ENCODE measurements around the gene RNF222.

The RNF222 gene

GRCh38 chr17:8426094-8426720, 28.6 kb upstream of the RNF222 start:
- TF ChIP-seq, protein P1, sequence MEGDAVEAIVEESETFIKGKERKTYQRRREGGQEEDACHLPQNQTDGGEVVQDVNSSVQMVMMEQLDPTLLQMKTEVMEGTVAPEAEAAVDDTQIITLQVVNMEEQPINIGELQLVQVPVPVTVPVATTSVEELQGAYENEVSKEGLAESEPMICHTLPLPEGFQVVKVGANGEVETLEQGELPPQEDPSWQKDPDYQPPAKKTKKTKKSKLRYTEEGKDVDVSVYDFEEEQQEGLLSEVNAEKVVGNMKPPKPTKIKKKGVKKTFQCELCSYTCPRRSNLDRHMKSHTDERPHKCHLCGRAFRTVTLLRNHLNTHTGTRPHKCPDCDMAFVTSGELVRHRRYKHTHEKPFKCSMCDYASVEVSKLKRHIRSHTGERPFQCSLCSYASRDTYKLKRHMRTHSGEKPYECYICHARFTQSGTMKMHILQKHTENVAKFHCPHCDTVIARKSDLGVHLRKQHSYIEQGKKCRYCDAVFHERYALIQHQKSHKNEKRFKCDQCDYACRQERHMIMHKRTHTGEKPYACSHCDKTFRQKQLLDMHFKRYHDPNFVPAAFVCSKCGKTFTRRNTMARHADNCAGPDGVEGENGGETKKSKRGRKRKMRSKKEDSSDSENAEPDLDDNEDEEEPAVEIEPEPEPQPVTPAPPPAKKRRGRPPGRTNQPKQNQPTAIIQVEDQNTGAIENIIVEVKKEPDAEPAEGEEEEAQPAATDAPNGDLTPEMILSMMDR (IDR thresholded peaks at IDR 0.05; ENCODE audit: low read depth, low read length), result no peak
- TF ChIP-seq POLR2A (IDR thresholded peaks at IDR 0.05; ENCODE audit: extremely low read depth, insufficient read length) (no peak), MYC (IDR thresholded peaks at IDR 0.05; ENCODE audit: low read depth, low read length) (no peak)
- TF ChIP-seq, protein P2, sequence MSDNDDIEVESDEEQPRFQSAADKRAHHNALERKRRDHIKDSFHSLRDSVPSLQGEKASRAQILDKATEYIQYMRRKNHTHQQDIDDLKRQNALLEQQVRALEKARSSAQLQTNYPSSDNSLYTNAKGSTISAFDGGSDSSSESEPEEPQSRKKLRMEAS (IDR thresholded peaks at IDR 0.05; ENCODE audit: low read depth, low read length), result no peak
- no peak for DNase-seq (ENCODE audit: low read depth)
- no peak overlapping the region for H3K4me3 ChIP-seq (ENCODE audit: low read depth, low read length)

- no peak for DNase-seq (ENCODE audit: low read depth)
- TF ChIP-seq, protein P1 (IDR thresholded peaks at IDR 0.05; ENCODE audit: low read depth, low read length), result no peak
- TF ChIP-seq, protein P2 (IDR thresholded peaks at IDR 0.05; ENCODE audit: low read depth, low read length), result no peak
- TF ChIP-seq POLR2A (IDR thresholded peaks at IDR 0.05; ENCODE audit: extremely low read depth, insufficient read length) (no peak), MYC (IDR thresholded peaks at IDR 0.05; ENCODE audit: low read depth, low read length) (no peak)
- no peak overlapping the region for H3K4me3 ChIP-seq (ENCODE audit: low read depth, low read length)
Measured at GRCh38 chr17:8421571-8421970, 23.9 kb upstream of the RNF222 start.

DNA sequence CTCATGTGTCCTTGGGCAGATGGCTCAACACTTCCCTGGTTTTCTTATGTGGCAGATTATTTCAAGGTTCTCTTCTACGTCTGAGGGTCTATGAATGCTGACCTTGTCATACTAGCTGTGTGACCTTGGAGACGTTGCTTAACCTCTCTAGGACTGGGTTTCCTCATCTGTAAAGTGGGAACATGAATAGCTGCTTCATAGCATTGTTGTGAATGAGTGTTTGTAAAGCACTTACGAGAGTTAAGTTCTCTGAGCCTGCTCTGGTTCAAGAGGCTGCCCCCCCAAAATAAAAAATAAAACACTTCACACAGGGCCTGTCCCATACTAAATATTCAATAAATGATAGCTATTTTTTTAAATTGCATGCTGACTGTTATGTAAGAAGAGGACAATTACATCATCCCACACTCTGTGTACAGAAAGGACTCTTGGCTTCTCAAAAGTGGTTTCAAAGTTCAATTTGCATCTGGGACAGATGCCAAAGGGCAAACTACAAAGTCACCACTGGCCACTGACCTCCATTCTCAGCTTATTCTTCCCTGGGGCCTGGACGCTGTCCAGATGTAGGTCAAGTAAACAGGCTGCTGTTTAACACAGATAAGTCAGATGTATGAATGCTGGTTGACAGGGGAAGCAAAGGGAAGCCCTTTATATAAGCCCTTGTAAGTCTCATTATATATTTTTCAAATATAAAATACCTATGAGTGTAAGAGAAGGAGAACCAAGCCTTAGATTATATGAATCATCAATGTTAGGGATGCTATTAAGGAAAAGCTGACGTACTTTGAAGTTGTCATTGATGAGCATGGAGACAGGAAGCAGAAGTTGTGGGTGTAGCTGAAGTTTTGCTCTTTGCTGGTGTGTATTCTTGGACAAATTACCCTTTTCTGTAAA, 22.7 kb upstream of the RNF222 start:
- no peak for DNase-seq (ENCODE audit: low read depth)
- TF ChIP-seq MYC (IDR thresholded peaks at IDR 0.05; ENCODE audit: low read depth, low read length) (no peak), POLR2A (IDR thresholded peaks at IDR 0.05; ENCODE audit: extremely low read depth, insufficient read length) (no peak)
- TF ChIP-seq, protein P2 (IDR thresholded peaks at IDR 0.05; ENCODE audit: low read depth, low read length), result no peak
- TF ChIP-seq, protein P1 (IDR thresholded peaks at IDR 0.05; ENCODE audit: low read depth, low read length), result no peak
- H3K4me3 ChIP-seq (ENCODE audit: low read depth, low read length), result no peak overlapping the region

GRCh38 chr17:8419305-8419704, 21.7 kb upstream of the RNF222 start:
- H3K4me3 ChIP-seq (ENCODE audit: low read depth, low read length), result no peak overlapping the region
- TF ChIP-seq POLR2A (IDR thresholded peaks at IDR 0.05; ENCODE audit: extremely low read depth, insufficient read length), result no peak
- TF ChIP-seq, protein P2 (IDR thresholded peaks at IDR 0.05; ENCODE audit: low read depth, low read length), result no peak
- no peak for DNase-seq (ENCODE audit: low read depth)

GRCh38 chr17:8418471-8418870, 20.8 kb upstream of the RNF222 start:
- TF ChIP-seq, protein P1 (IDR thresholded peaks at IDR 0.05; ENCODE audit: low read depth, low read length), result no peak
- TF ChIP-seq POLR2A (IDR thresholded peaks at IDR 0.05; ENCODE audit: extremely low read depth, insufficient read length) (no peak), MYC (IDR thresholded peaks at IDR 0.05; ENCODE audit: low read depth, low read length) (no peak)
- TF ChIP-seq, protein P2 (IDR thresholded peaks at IDR 0.05; ENCODE audit: low read depth, low read length), result no peak
- H3K4me3 ChIP-seq (ENCODE audit: low read depth, low read length), result no peak overlapping the region
- DNase-seq (ENCODE audit: low read depth), result no peak

GRCh38 chr17:8417806-8418205, 20.2 kb upstream of the RNF222 start:
- DNase-seq (ENCODE audit: low read depth), result peak; percentile 51
- no peak overlapping the region for H3K4me3 ChIP-seq (ENCODE audit: low read depth, low read length)
- no peak for TF ChIP-seq MYC (IDR thresholded peaks at IDR 0.05; ENCODE audit: low read depth, low read length)
- TF ChIP-seq, protein P2 (IDR thresholded peaks at IDR 0.05; ENCODE audit: low read depth, low read length), result no peak
- no peak for TF ChIP-seq POLR2A (IDR thresholded peaks at IDR 0.05; ENCODE audit: extremely low read depth, insufficient read length)
- TF ChIP-seq, protein P1 (IDR thresholded peaks at IDR 0.05; ENCODE audit: low read depth, low read length), result no peak

Data from NB4 (cell line).